ENCODE results near the gene KCNJ14.

KCNJ14 gene

GRCh38 chr19:48454150-48454730 lies 1.1 kb upstream of the KCNJ14 start:
- H3K9me3 ChIP-seq (ENCODE audit: insufficient read depth, low read depth, low read length), result no peaks in the 10 kb centered on the region
- no peaks in the 10 kb centered on the region for H3K4me1 ChIP-seq (ENCODE audit: insufficient read depth, low read length, poor library complexity, severe bottlenecking)
- peaks cover 36% of the 10 kb centered on the region; the same call in 1 of the 2 replicates for H3K36me3 ChIP-seq (ENCODE audit: insufficient read depth, low read length)
- no peak overlapping the region for H3K9ac ChIP-seq (ENCODE audit: low read depth, low read length, poor library complexity, severe bottlenecking)
- no peaks in the 10 kb centered on the region for H3F3A ChIP-seq (ENCODE audit: low read depth)
- no peak overlapping the region for H2AFZ ChIP-seq (ENCODE audit: low read length)
- no peak overlapping the region for H3K4me3 ChIP-seq (ENCODE audit: low read length, poor library complexity, severe bottlenecking)
- no peaks in the 10 kb centered on the region for H4K20me1 ChIP-seq (ENCODE audit: insufficient read depth, low read length, poor library complexity, severe bottlenecking)
- TF ChIP-seq EZH2phosphoT487 (IDR thresholded peaks at IDR 0.05; ENCODE audit: borderline replicate concordance) (no peak), CTCF (conservative IDR thresholded peaks at IDR 0.05; ENCODE audit: low read length) (no peak)
- H3K9me2 ChIP-seq (replicated peaks; ENCODE audit: low read depth, low read length), result no peaks in the 10 kb centered on the region
- H3K79me2 ChIP-seq (ENCODE audit: insufficient read depth, low read length), result no peaks in the 10 kb centered on the region; the same call in 1 of the 2 replicates
- H3K4me2 ChIP-seq (ENCODE audit: low read depth, low read length, poor library complexity, severe bottlenecking), result no peak overlapping the region
- no peaks in the 10 kb centered on the region for H3K27me3 ChIP-seq (ENCODE audit: insufficient read depth, low read length, poor library complexity, severe bottlenecking)

- H4K20me1 ChIP-seq (ENCODE audit: insufficient read depth, low read length, poor library complexity, severe bottlenecking), result no peaks in the 10 kb centered on the region
- no peaks in the 10 kb centered on the region; the same call in 1 of the 2 replicates for H3K79me2 ChIP-seq (ENCODE audit: insufficient read depth, low read length)
- no peaks in the 10 kb centered on the region for H3F3A ChIP-seq (ENCODE audit: low read depth)
- no peak overlapping the region for H3K9ac ChIP-seq (ENCODE audit: low read depth, low read length, poor library complexity, severe bottlenecking)
- H3K27me3 ChIP-seq (ENCODE audit: insufficient read depth, low read length, poor library complexity, severe bottlenecking), result no peaks in the 10 kb centered on the region
- H3K4me2 ChIP-seq (ENCODE audit: low read depth, low read length, poor library complexity, severe bottlenecking), result no peak overlapping the region
- peaks cover 25% of the 10 kb centered on the region; the same call in 1 of the 2 replicates for H3K36me3 ChIP-seq (ENCODE audit: insufficient read depth, low read length)
- H3K9me2 ChIP-seq (replicated peaks; ENCODE audit: low read depth, low read length), result no peaks in the 10 kb centered on the region
- no peaks in the 10 kb centered on the region for H3K9me3 ChIP-seq (ENCODE audit: insufficient read depth, low read depth, low read length)
- TF ChIP-seq EZH2phosphoT487 (IDR thresholded peaks at IDR 0.05; ENCODE audit: borderline replicate concordance) (no peak), CTCF (conservative IDR thresholded peaks at IDR 0.05; ENCODE audit: low read length) (no peak)
- no peaks in the 10 kb centered on the region for H3K4me1 ChIP-seq (ENCODE audit: insufficient read depth, low read length, poor library complexity, severe bottlenecking)
- H3K4me3 ChIP-seq (ENCODE audit: low read length, poor library complexity, severe bottlenecking), result no peak overlapping the region
- H2AFZ ChIP-seq (ENCODE audit: low read length), result no peak overlapping the region
These were observed 661 bp downstream of the KCNJ14 start for GRCh38 chr19:48455908-48456562.

GRCh38 chr19:48456864-48457263 lies 1.5 kb downstream of the KCNJ14 start:
- H3K9me3 ChIP-seq (ENCODE audit: insufficient read depth, low read depth, low read length), result no peaks in the 10 kb centered on the region
- H3K36me3 ChIP-seq (ENCODE audit: insufficient read depth, low read length), result peaks cover 20% of the 10 kb centered on the region; the same call in 1 of the 2 replicates
- no peaks in the 10 kb centered on the region; the same call in 1 of the 2 replicates for H3K79me2 ChIP-seq (ENCODE audit: insufficient read depth, low read length)
- no peaks in the 10 kb centered on the region for H3K27me3 ChIP-seq (ENCODE audit: insufficient read depth, low read length, poor library complexity, severe bottlenecking)
- no peak overlapping the region for H3K4me2 ChIP-seq (ENCODE audit: low read depth, low read length, poor library complexity, severe bottlenecking)
- H3K9ac ChIP-seq (ENCODE audit: low read depth, low read length, poor library complexity, severe bottlenecking), result no peak overlapping the region
- no peak for TF ChIP-seq EZH2phosphoT487 (IDR thresholded peaks at IDR 0.05; ENCODE audit: borderline replicate concordance)
- no peak for TF ChIP-seq CTCF (conservative IDR thresholded peaks at IDR 0.05; ENCODE audit: low read length)
- no peak overlapping the region for H2AFZ ChIP-seq (ENCODE audit: low read length)
- no peak overlapping the region for H3K4me3 ChIP-seq (ENCODE audit: low read length, poor library complexity, severe bottlenecking)
- no peaks in the 10 kb centered on the region for H3K9me2 ChIP-seq (replicated peaks; ENCODE audit: low read depth, low read length)
- no peaks in the 10 kb centered on the region for H3K4me1 ChIP-seq (ENCODE audit: insufficient read depth, low read length, poor library complexity, severe bottlenecking)
- no peaks in the 10 kb centered on the region for H4K20me1 ChIP-seq (ENCODE audit: insufficient read depth, low read length, poor library complexity, severe bottlenecking)
- no peaks in the 10 kb centered on the region for H3F3A ChIP-seq (ENCODE audit: low read depth)

Measured in Loucy (cell line).